Neural cell (in vitro differentiated cells): ENCODE measurements around the gene TECPR1. TPM values are rescaled to one million over a fixed set of nuclear protein-coding genes. Genes with fewer than 3 reads are reported as not detected.

Experiments
- H2AFZ ChIP-seq: fragments of 200-600, 300-800 bp; sonication (generic), shearing (Covaris generic); 2 replicates; pipeline ENCODE4 v1.6.0; 2014; ENCODE audit warnings: low read depth, mild to moderate bottlenecking, antibody characterized with exemption, low read length, moderate library complexity
- H3F3A ChIP-seq: fragments of 200-600 bp; shearing (Covaris generic); 2 replicates; pipeline ENCODE4 v1.6.1; 2016; ENCODE audit warnings: mild to moderate bottlenecking, moderate library complexity, mixed read lengths, antibody characterized with exemption, low read length; ENCODE audit not compliant: insufficient read depth, poor library complexity, severe bottlenecking
- H3K27ac ChIP-seq: fragments of 200-600, 300-800 bp; sonication (generic), shearing (Covaris generic); 2 replicates; pipeline ENCODE4 v1.5.1; 2014; ENCODE audit warnings: mild to moderate bottlenecking, low read length, moderate library complexity
- H3K27me3 ChIP-seq: fragments of 300-800, 200-600 bp; sonication (generic), shearing (Covaris generic); 2 replicates; pipeline ENCODE4 v1.6.0; 2014; ENCODE audit warnings: mild to moderate bottlenecking, low read depth, low read length, moderate library complexity; ENCODE audit not compliant: insufficient read depth
- H3K36me3 ChIP-seq: fragments of 300-800, 200-600 bp; sonication (generic), shearing (Covaris generic); 2 replicates; pipeline ENCODE4 v1.5.1; 2014; ENCODE audit warnings: mild to moderate bottlenecking, antibody characterized with exemption, low read length, moderate library complexity; ENCODE audit not compliant: insufficient read depth
- H3K4me2 ChIP-seq: fragments of 300-800, 200-600 bp; sonication (generic), shearing (Covaris generic); 2 replicates; pipeline ENCODE4 v1.6.0; 2014; ENCODE audit warnings: mild to moderate bottlenecking, low read length
- H3K4me3 ChIP-seq: fragments of 300-800, 200-600 bp; sonication (generic), shearing (Covaris generic); 2 replicates; pipeline ENCODE4 v1.5.1; 2014; ENCODE audit warnings: mild to moderate bottlenecking, low read length, moderate library complexity
- H3K79me2 ChIP-seq: fragments of 200-600 bp; shearing (Covaris generic); replicated peaks from 2 replicates; pipeline ENCODE4 v1.6.0; 2014; ENCODE audit warnings: mild to moderate bottlenecking, low read length, moderate library complexity; ENCODE audit not compliant: insufficient read depth
- H3K9ac ChIP-seq: fragments of 300-800, 200-600 bp; sonication (generic), shearing (Covaris generic); 2 replicates; pipeline ENCODE4 v1.6.1; 2016; ENCODE audit warnings: mild to moderate bottlenecking, low read length, mixed read lengths
- H3K9me2 ChIP-seq: fragments of 200-600 bp; shearing (Covaris generic); 2 replicates; pipeline ENCODE4 v1.6.1; 2016; ENCODE audit warnings: mild to moderate bottlenecking, low read length, mixed read lengths; ENCODE audit not compliant: insufficient read depth
- H3K9me3 ChIP-seq: fragments of 200-600, 300-800 bp; sonication (generic), shearing (Covaris generic); 2 replicates; pipeline ENCODE4 v1.6.1; 2016; ENCODE audit warnings: mild to moderate bottlenecking, mixed run types, low read length, moderate library complexity, mixed read lengths
- H4K20me1 ChIP-seq: fragments of 200-600 bp; shearing (Covaris generic); 2 replicates; pipeline ENCODE4 v1.6.1; 2016; ENCODE audit warnings: mild to moderate bottlenecking, mixed run types; ENCODE audit not compliant: insufficient read depth
- EP300 ChIP-seq: fragments of 450-650 bp; conservative IDR thresholded peaks from 2 replicates; pipeline ENCODE4 v1.6.1; 2014; ENCODE audit warnings: antibody characterized with exemption, mild to moderate bottlenecking, moderate library complexity; ENCODE audit not compliant: poor library complexity, severe bottlenecking
- EZH2 ChIP-seq: fragments of 200-600, 300-800 bp; shearing (Covaris generic), sonication (generic); IDR thresholded peaks from 2 replicates; pipeline ENCODE4 v1.6.1; 2014; ENCODE audit warnings: antibody characterized with exemption, low read length, borderline replicate concordance, mild to moderate bottlenecking; ENCODE audit not compliant: insufficient read depth, poor library complexity, severe bottlenecking
- MXI1 ChIP-seq: fragments of 450-650 bp; conservative IDR thresholded peaks from 2 replicates; pipeline ENCODE4 v1.6.1; 2014; ENCODE audit warnings: antibody characterized with exemption, mild to moderate bottlenecking; ENCODE audit not compliant: poor library complexity, severe bottlenecking
- POLR2AphosphoS5 ChIP-seq: IDR thresholded peaks from 2 replicates; pipeline ENCODE4 v1.6.1; 2012
- RAD21 ChIP-seq: fragments of 450-650 bp; conservative IDR thresholded peaks from 2 replicates; pipeline ENCODE4 v1.6.1; 2014; ENCODE audit warnings: antibody characterized with exemption, mild to moderate bottlenecking, moderate library complexity
- SMC3 ChIP-seq: fragments of 450-650 bp; conservative IDR thresholded peaks from 2 replicates; pipeline ENCODE4 v1.6.1; 2014; ENCODE audit warnings: antibody characterized with exemption, mild to moderate bottlenecking, moderate library complexity; ENCODE audit not compliant: poor library complexity
- TAF1 ChIP-seq: IDR thresholded peaks from 2 replicates; pipeline ENCODE4 v1.6.1; 2012; ENCODE audit warnings: low read depth
- polyA plus RNA-seq: library from polyadenylated mRNA; depleted of rRNA; stranded (reverse); fragments of >200 nt; gene quantifications from 2 replicates; pipeline ENCODE4 v1.2.3, GENCODE V29; 2014
- TF ChIP-seq, protein P1 (sequence below): IDR thresholded peaks from 2 replicates; pipeline ENCODE4 v1.6.1; 2012; ENCODE audit warnings: borderline replicate concordance
- TF ChIP-seq, protein P2 (sequence below): fragments of 450-650 bp; IDR thresholded peaks from 2 replicates; pipeline ENCODE4 v1.5.1; 2014; ENCODE audit warnings: antibody characterized with exemption, mild to moderate bottlenecking, moderate library complexity; ENCODE audit not compliant: poor library complexity, severe bottlenecking

TECPR1 gene
- polyA plus RNA-seq, 1 donor from 2014 or later: 46.6 TPM

GRCh38 chr7:98167653-98168052, 84.4 kb downstream of the TECPR1 start:
- Histone ChIP-seq H3K27me3 (no peaks in the 10 kb centered on the region), H3K9ac (no peak overlapping the region), H4K20me1 (no peaks in the 10 kb centered on the region), H3K4me2 (no peak overlapping the region), H3F3A (no peaks in the 10 kb centered on the region), H3K36me3 (no peaks in the 10 kb centered on the region), H3K79me2 (peaks cover 5% of the 10 kb centered on the region), H3K9me3 (no peaks in the 10 kb centered on the region), H2AFZ (no peak overlapping the region), H3K4me3 (no peak overlapping the region), H3K9me2 (no peaks in the 10 kb centered on the region), H3K27ac (no peak overlapping the region)
- TF ChIP-seq TAF1: no peak
- no peak for TF ChIP-seq MXI1
- TF ChIP-seq, protein P1, sequence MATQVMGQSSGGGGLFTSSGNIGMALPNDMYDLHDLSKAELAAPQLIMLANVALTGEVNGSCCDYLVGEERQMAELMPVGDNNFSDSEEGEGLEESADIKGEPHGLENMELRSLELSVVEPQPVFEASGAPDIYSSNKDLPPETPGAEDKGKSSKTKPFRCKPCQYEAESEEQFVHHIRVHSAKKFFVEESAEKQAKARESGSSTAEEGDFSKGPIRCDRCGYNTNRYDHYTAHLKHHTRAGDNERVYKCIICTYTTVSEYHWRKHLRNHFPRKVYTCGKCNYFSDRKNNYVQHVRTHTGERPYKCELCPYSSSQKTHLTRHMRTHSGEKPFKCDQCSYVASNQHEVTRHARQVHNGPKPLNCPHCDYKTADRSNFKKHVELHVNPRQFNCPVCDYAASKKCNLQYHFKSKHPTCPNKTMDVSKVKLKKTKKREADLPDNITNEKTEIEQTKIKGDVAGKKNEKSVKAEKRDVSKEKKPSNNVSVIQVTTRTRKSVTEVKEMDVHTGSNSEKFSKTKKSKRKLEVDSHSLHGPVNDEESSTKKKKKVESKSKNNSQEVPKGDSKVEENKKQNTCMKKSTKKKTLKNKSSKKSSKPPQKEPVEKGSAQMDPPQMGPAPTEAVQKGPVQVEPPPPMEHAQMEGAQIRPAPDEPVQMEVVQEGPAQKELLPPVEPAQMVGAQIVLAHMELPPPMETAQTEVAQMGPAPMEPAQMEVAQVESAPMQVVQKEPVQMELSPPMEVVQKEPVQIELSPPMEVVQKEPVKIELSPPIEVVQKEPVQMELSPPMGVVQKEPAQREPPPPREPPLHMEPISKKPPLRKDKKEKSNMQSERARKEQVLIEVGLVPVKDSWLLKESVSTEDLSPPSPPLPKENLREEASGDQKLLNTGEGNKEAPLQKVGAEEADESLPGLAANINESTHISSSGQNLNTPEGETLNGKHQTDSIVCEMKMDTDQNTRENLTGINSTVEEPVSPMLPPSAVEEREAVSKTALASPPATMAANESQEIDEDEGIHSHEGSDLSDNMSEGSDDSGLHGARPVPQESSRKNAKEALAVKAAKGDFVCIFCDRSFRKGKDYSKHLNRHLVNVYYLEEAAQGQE: no peak
- TF ChIP-seq, protein P2, sequence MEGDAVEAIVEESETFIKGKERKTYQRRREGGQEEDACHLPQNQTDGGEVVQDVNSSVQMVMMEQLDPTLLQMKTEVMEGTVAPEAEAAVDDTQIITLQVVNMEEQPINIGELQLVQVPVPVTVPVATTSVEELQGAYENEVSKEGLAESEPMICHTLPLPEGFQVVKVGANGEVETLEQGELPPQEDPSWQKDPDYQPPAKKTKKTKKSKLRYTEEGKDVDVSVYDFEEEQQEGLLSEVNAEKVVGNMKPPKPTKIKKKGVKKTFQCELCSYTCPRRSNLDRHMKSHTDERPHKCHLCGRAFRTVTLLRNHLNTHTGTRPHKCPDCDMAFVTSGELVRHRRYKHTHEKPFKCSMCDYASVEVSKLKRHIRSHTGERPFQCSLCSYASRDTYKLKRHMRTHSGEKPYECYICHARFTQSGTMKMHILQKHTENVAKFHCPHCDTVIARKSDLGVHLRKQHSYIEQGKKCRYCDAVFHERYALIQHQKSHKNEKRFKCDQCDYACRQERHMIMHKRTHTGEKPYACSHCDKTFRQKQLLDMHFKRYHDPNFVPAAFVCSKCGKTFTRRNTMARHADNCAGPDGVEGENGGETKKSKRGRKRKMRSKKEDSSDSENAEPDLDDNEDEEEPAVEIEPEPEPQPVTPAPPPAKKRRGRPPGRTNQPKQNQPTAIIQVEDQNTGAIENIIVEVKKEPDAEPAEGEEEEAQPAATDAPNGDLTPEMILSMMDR: no peak
- TF ChIP-seq POLR2AphosphoS5: no peak
- TF ChIP-seq SMC3: no peak
- no peak for TF ChIP-seq EP300
- no peak for TF ChIP-seq EZH2
- no peak for TF ChIP-seq RAD21

GRCh38 chr7:98166668-98166970, 85.4 kb downstream of the TECPR1 start:
- H3K4me3 ChIP-seq: no peak overlapping the region
- no peak overlapping the region for H2AFZ ChIP-seq
- H3F3A ChIP-seq: no peaks in the 10 kb centered on the region
- H3K9ac ChIP-seq: no peak overlapping the region
- H3K27me3 ChIP-seq: no peaks in the 10 kb centered on the region
- H3K9me3 ChIP-seq: no peaks in the 10 kb centered on the region
- no peaks in the 10 kb centered on the region for H3K36me3 ChIP-seq
- no peak overlapping the region for H3K27ac ChIP-seq
- no peaks in the 10 kb centered on the region for H3K9me2 ChIP-seq
- no peak overlapping the region for H3K4me2 ChIP-seq
- peaks cover 5% of the 10 kb centered on the region for H3K79me2 ChIP-seq
- TF ChIP-seq MXI1 (no peak), POLR2AphosphoS5 (no peak), SMC3 (no peak), EP300 (no peak), RAD21 (no peak), EZH2 (no peak), TAF1 (no peak)
- TF ChIP-seq, protein P1: no peak
- TF ChIP-seq, protein P2: no peak
- no peaks in the 10 kb centered on the region for H4K20me1 ChIP-seq
